ENCODE results near the gene CFAP58.
A peak's percentile ranks its signal among the peaks of the same experiment; 100 is the strongest.

CFAP58 gene

GRCh38 chr10:104368381-104368780 is 14.7 kb downstream of the CFAP58 start:
- DNase-seq: no peak
- H3K79me1 ChIP-seq (ENCODE audit: low read length): no peaks in the 10 kb centered on the region
- H3K4me3 ChIP-seq (ENCODE audit: low read length): no peak overlapping the region
- no peak overlapping the region for H3K4me2 ChIP-seq (ENCODE audit: low read length)
- no peak overlapping the region for H4K8ac ChIP-seq (ENCODE audit: low read depth, low read length)
- H3K23ac ChIP-seq (ENCODE audit: low read length): no peak overlapping the region
- no peak overlapping the region for H3K9ac ChIP-seq (ENCODE audit: low read length)
- H3K56ac ChIP-seq (ENCODE audit: low read length): no peak overlapping the region
- no CpG with 5 or more reads among the region's 2 CpGs for WGBS (ENCODE audit: extremely low coverage, insufficient coverage, low lambda C conversion rate)
- no peaks in the 10 kb centered on the region for H3K36me3 ChIP-seq (ENCODE audit: control insufficient read depth, insufficient read depth, low read length)
- no peak overlapping the region for H3K4ac ChIP-seq (ENCODE audit: low read depth, low read length)
- H3K27ac ChIP-seq (ENCODE audit: low read depth, low read length): no peak overlapping the region
- H2BK15ac ChIP-seq (replicated peaks; ENCODE audit: low read depth): no peak overlapping the region
- H2AK5ac ChIP-seq (ENCODE audit: low read length): no peak overlapping the region
- no peaks in the 10 kb centered on the region for H3K79me2 ChIP-seq (ENCODE audit: control insufficient read depth, insufficient read depth, low read length)
- no peak overlapping the region for H2BK120ac ChIP-seq (ENCODE audit: low read depth, low read length)
- H3K4me1 ChIP-seq (ENCODE audit: control insufficient read depth, low read depth, low read length): peaks cover 6% of the 10 kb centered on the region
- no peak overlapping the region for H3K18ac ChIP-seq (ENCODE audit: low read length)
- no peak overlapping the region for H2BK5ac ChIP-seq (ENCODE audit: low read length)
- no peaks in the 10 kb centered on the region for H3K27me3 ChIP-seq (ENCODE audit: insufficient read depth, low read length, poor library complexity)
- no peak overlapping the region for H4K5ac ChIP-seq (ENCODE audit: low read length)

DNA sequence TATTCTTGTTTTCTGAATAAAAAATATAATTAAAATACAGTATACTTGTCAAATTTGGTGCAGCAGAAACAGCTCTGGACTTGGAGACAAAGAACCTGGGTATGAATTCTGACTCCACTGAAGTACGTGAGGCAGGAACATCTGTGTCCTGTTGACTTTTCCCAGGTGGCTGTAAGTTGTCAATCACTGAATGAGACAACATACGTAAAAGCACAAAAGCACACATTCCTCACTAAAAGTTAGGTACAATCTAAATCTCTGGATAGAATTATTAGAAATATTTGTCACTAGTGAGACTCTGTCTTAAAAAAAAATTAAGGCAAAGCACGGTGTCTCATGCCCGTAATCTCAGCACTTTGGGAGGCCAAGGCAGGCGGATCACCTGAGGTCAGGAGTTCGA is 18.1 kb downstream of the CFAP58 start:
- WGBS (ENCODE audit: extremely low coverage, insufficient coverage, low lambda C conversion rate): no CpG with 5 or more reads among the region's 6 CpGs

GRCh38 chr10:104374591-104374990 is 21.0 kb downstream of the CFAP58 start:
- Histone ChIP-seq H3K27ac (ENCODE audit: low read depth, low read length) (no peak overlapping the region), H3K27me3 (ENCODE audit: insufficient read depth, low read length, poor library complexity) (no peaks in the 10 kb centered on the region), H2BK120ac (ENCODE audit: low read depth, low read length) (no peak overlapping the region), H4K5ac (ENCODE audit: low read length) (no peak overlapping the region), H3K4me1 (ENCODE audit: control insufficient read depth, low read depth, low read length) (no peaks in the 10 kb centered on the region), H3K4ac (ENCODE audit: low read depth, low read length) (no peak overlapping the region), H3K56ac (ENCODE audit: low read length) (no peak overlapping the region), H3K23ac (ENCODE audit: low read length) (no peak overlapping the region), H3K18ac (ENCODE audit: low read length) (no peak overlapping the region), H4K8ac (ENCODE audit: low read depth, low read length) (no peak overlapping the region), H3K9ac (ENCODE audit: low read length) (no peak overlapping the region), H2BK15ac (replicated peaks; ENCODE audit: low read depth) (no peak overlapping the region), H2AK5ac (ENCODE audit: low read length) (no peak overlapping the region), H3K4me3 (ENCODE audit: low read length) (no peak overlapping the region), H2BK5ac (ENCODE audit: low read length) (no peak overlapping the region), H3K4me2 (ENCODE audit: low read length) (no peak overlapping the region), H3K36me3 (ENCODE audit: control insufficient read depth, insufficient read depth, low read length) (no peaks in the 10 kb centered on the region), H3K79me1 (ENCODE audit: low read length) (no peaks in the 10 kb centered on the region), H3K79me2 (ENCODE audit: control insufficient read depth, insufficient read depth, low read length) (no peaks in the 10 kb centered on the region)
- DNase-seq: no peak
- no CpG with 5 or more reads among the region's 1 CpG for WGBS (ENCODE audit: extremely low coverage, insufficient coverage, low lambda C conversion rate)

More for the DNA sequence above, 18.1 kb downstream of the CFAP58 start:
- Histone ChIP-seq H2BK5ac (ENCODE audit: low read length) (no peak overlapping the region), H3K4me3 (ENCODE audit: low read length) (no peak overlapping the region), H3K18ac (ENCODE audit: low read length) (no peak overlapping the region), H2BK15ac (replicated peaks; ENCODE audit: low read depth) (no peak overlapping the region), H3K27me3 (ENCODE audit: insufficient read depth, low read length, poor library complexity) (no peaks in the 10 kb centered on the region), H3K9ac (ENCODE audit: low read length) (no peak overlapping the region), H3K23ac (ENCODE audit: low read length) (no peak overlapping the region), H3K79me2 (ENCODE audit: control insufficient read depth, insufficient read depth, low read length) (no peaks in the 10 kb centered on the region), H3K79me1 (ENCODE audit: low read length) (no peaks in the 10 kb centered on the region), H3K4me1 (ENCODE audit: control insufficient read depth, low read depth, low read length) (peaks cover 6% of the 10 kb centered on the region), H4K8ac (ENCODE audit: low read depth, low read length) (no peak overlapping the region), H3K27ac (ENCODE audit: low read depth, low read length) (no peak overlapping the region), H3K4ac (ENCODE audit: low read depth, low read length) (peak overlapping the region; percentile 31), H3K56ac (ENCODE audit: low read length) (no peak overlapping the region), H2AK5ac (ENCODE audit: low read length) (no peak overlapping the region), H2BK120ac (ENCODE audit: low read depth, low read length) (no peak overlapping the region), H4K5ac (ENCODE audit: low read length) (no peak overlapping the region), H3K4me2 (ENCODE audit: low read length) (no peak overlapping the region), H3K36me3 (ENCODE audit: control insufficient read depth, insufficient read depth, low read length) (no peaks in the 10 kb centered on the region)
- DNase-seq: no peak

DNA sequence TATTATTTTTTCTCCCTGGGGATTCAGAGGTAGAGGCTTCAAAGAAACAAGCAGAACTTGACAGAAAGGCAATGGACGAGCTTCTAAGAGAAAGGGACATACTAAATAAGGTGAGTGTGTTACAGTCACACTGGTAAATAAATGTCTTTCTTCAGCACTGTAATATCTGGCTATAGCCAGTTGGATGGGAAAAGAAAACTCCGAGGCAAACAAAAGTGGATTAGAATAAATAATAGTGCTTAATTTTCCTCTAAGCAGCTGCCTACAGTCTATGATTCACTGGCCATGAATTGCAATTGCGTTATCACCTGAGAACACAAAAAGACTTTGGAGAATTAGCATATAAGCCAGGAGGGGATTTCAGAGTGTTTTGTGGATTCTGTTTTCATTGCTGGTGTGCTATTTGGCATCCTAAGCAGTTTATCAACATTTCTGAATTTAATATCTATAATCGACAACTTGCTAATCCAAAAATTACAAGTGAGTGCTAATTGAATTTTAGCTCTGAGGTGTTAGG is 23.2 kb downstream of the CFAP58 start:
- H3K4me2 ChIP-seq (ENCODE audit: low read length): no peak overlapping the region
- no peak overlapping the region for H2BK120ac ChIP-seq (ENCODE audit: low read depth, low read length)
- no peak overlapping the region for H3K9ac ChIP-seq (ENCODE audit: low read length)
- H4K5ac ChIP-seq (ENCODE audit: low read length): no peak overlapping the region
- H3K36me3 ChIP-seq (ENCODE audit: control insufficient read depth, insufficient read depth, low read length): no peaks in the 10 kb centered on the region
- H3K27ac ChIP-seq (ENCODE audit: low read depth, low read length): no peak overlapping the region
- no peak overlapping the region for H3K18ac ChIP-seq (ENCODE audit: low read length)
- H3K4ac ChIP-seq (ENCODE audit: low read depth, low read length): no peak overlapping the region
- H3K27me3 ChIP-seq (ENCODE audit: insufficient read depth, low read length, poor library complexity): no peaks in the 10 kb centered on the region
- H4K8ac ChIP-seq (ENCODE audit: low read depth, low read length): no peak overlapping the region
- no peaks in the 10 kb centered on the region for H3K79me1 ChIP-seq (ENCODE audit: low read length)
- WGBS (ENCODE audit: extremely low coverage, insufficient coverage, low lambda C conversion rate): no CpG with 5 or more reads among the region's 4 CpGs
- H3K4me1 ChIP-seq (ENCODE audit: control insufficient read depth, low read depth, low read length): no peaks in the 10 kb centered on the region
- no peak overlapping the region for H2BK5ac ChIP-seq (ENCODE audit: low read length)
- no peak overlapping the region for H3K56ac ChIP-seq (ENCODE audit: low read length)
- H2AK5ac ChIP-seq (ENCODE audit: low read length): no peak overlapping the region
- H3K4me3 ChIP-seq (ENCODE audit: low read length): no peak overlapping the region
- no peak overlapping the region for H2BK15ac ChIP-seq (replicated peaks; ENCODE audit: low read depth)
- H3K79me2 ChIP-seq (ENCODE audit: control insufficient read depth, insufficient read depth, low read length): no peaks in the 10 kb centered on the region
- DNase-seq: peak; percentile 63
- H3K23ac ChIP-seq (ENCODE audit: low read length): no peak overlapping the region

- no peak overlapping the region for H3K4me3 ChIP-seq (ENCODE audit: low read length)
- no peak overlapping the region for H3K18ac ChIP-seq (ENCODE audit: low read length)
- H2AK5ac ChIP-seq (ENCODE audit: low read length): no peak overlapping the region
- H3K4ac ChIP-seq (ENCODE audit: low read depth, low read length): no peak overlapping the region
- no peak overlapping the region for H3K27ac ChIP-seq (ENCODE audit: low read depth, low read length)
- H2BK120ac ChIP-seq (ENCODE audit: low read depth, low read length): no peak overlapping the region
- H4K8ac ChIP-seq (ENCODE audit: low read depth, low read length): no peak overlapping the region
- H3K23ac ChIP-seq (ENCODE audit: low read length): no peak overlapping the region
- no peak overlapping the region for H2BK15ac ChIP-seq (replicated peaks; ENCODE audit: low read depth)
- no peaks in the 10 kb centered on the region for H3K36me3 ChIP-seq (ENCODE audit: control insufficient read depth, insufficient read depth, low read length)
- WGBS (ENCODE audit: extremely low coverage, insufficient coverage, low lambda C conversion rate): no CpG with 5 or more reads among the region's 4 CpGs
- H3K4me1 ChIP-seq (ENCODE audit: control insufficient read depth, low read depth, low read length): no peaks in the 10 kb centered on the region
- H3K79me1 ChIP-seq (ENCODE audit: low read length): no peaks in the 10 kb centered on the region
- H3K79me2 ChIP-seq (ENCODE audit: control insufficient read depth, insufficient read depth, low read length): no peaks in the 10 kb centered on the region
- H2BK5ac ChIP-seq (ENCODE audit: low read length): no peak overlapping the region
- DNase-seq: no peak
- H4K5ac ChIP-seq (ENCODE audit: low read length): no peak overlapping the region
- H3K56ac ChIP-seq (ENCODE audit: low read length): no peak overlapping the region
- H3K4me2 ChIP-seq (ENCODE audit: low read length): no peak overlapping the region
- H3K9ac ChIP-seq (ENCODE audit: low read length): no peak overlapping the region
- H3K27me3 ChIP-seq (ENCODE audit: insufficient read depth, low read length, poor library complexity): no peaks in the 10 kb centered on the region
Measured at GRCh38 chr10:104380336-104380735, 26.7 kb downstream of the CFAP58 start.

- Histone ChIP-seq H4K8ac (ENCODE audit: low read depth, low read length) (no peak overlapping the region), H3K56ac (ENCODE audit: low read length) (no peak overlapping the region), H2BK120ac (ENCODE audit: low read depth, low read length) (no peak overlapping the region), H2BK15ac (replicated peaks; ENCODE audit: low read depth) (no peak overlapping the region), H3K4ac (ENCODE audit: low read depth, low read length) (no peak overlapping the region), H3K27ac (ENCODE audit: low read depth, low read length) (no peak overlapping the region), H3K4me3 (ENCODE audit: low read length) (no peak overlapping the region), H3K4me2 (ENCODE audit: low read length) (no peak overlapping the region), H3K18ac (ENCODE audit: low read length) (no peak overlapping the region), H3K36me3 (ENCODE audit: control insufficient read depth, insufficient read depth, low read length) (no peaks in the 10 kb centered on the region), H4K5ac (ENCODE audit: low read length) (no peak overlapping the region), H3K79me2 (ENCODE audit: control insufficient read depth, insufficient read depth, low read length) (no peaks in the 10 kb centered on the region), H2BK5ac (ENCODE audit: low read length) (no peak overlapping the region), H3K27me3 (ENCODE audit: insufficient read depth, low read length, poor library complexity) (no peaks in the 10 kb centered on the region), H3K23ac (ENCODE audit: low read length) (no peak overlapping the region), H3K4me1 (ENCODE audit: control insufficient read depth, low read depth, low read length) (peaks cover 4% of the 10 kb centered on the region), H3K9ac (ENCODE audit: low read length) (no peak overlapping the region), H2AK5ac (ENCODE audit: low read length) (no peak overlapping the region), H3K79me1 (ENCODE audit: low read length) (no peaks in the 10 kb centered on the region)
- DNase-seq: peak; percentile 6
- no CpG with 5 or more reads among the region's 6 CpGs for WGBS (ENCODE audit: extremely low coverage, insufficient coverage, low lambda C conversion rate)
Measured at GRCh38 chr10:104387130-104387888, 33.7 kb downstream of the CFAP58 start.

Measured in mesendoderm (in vitro differentiated cells).